ENCODE data around the gene CELF2. TPM values are rescaled to one million over a fixed set of nuclear protein-coding genes. Genes with fewer than 3 reads are reported as not detected.

Gene CELF2
- total and polyA plus RNA-seq, 2 experiments from 2014 or later = 14.4 to 26.5 TPM

GRCh38 chr10:11311027-11311426 is 293.4 kb downstream of the CELF2 start:
- WGBS, 2 experiments (ENCODE audit: low coverage in 1 of 2, low lambda C conversion rate in 2 of 2, missing lambda C conversion rate in 2 of 2) = 41 to 45% methylated on average over 2 of the region's 2 CpGs
- Histone ChIP-seq H3K4me1 (ENCODE audit: insufficient read depth) (no peaks in the 10 kb centered on the region), H3F3A (ENCODE audit: insufficient read depth) (no peaks in the 10 kb centered on the region), H3K4me3 (no peak overlapping the region), H3K79me2 (ENCODE audit: insufficient read depth) (no peaks in the 10 kb centered on the region), H3K9me3 (ENCODE audit: low read depth) (no peaks in the 10 kb centered on the region), H3K4me2 (ENCODE audit: unreplicated experiment) (no peak overlapping the region), H2AFZ (no peak overlapping the region), H3K27ac (no peak overlapping the region), H3K9me2 (ENCODE audit: insufficient read depth) (no peaks in the 10 kb centered on the region), H4K20me1 (ENCODE audit: insufficient read depth) (no peaks in the 10 kb centered on the region), H3K27me3 (replicated peaks; ENCODE audit: insufficient read depth) (no peaks in the 10 kb centered on the region), H3K9ac (no peak overlapping the region), H3K36me3 (ENCODE audit: low read depth) (peaks cover 3% of the 10 kb centered on the region; the same call in 1 of the 2 replicates)
- DNase-seq = no peak
- TF ChIP-seq EZH2phosphoT487 (IDR thresholded peaks at IDR 0.05; ENCODE audit: insufficient read depth, low read depth) (no peak), EZH2 (IDR thresholded peaks at IDR 0.05; ENCODE audit: insufficient read depth, poor library complexity, severe bottlenecking) (no peak)
- in situ Hi-C loops (cut with MboI) = no loop called here

GRCh38 chr10:11313463-11313862 is 295.8 kb downstream of the CELF2 start:
- no peak overlapping the region for H2AFZ ChIP-seq
- in situ Hi-C loops (cut with MboI) = no loop called here
- WGBS, 2 experiments (ENCODE audit: low coverage in 1 of 2, low lambda C conversion rate in 2 of 2, missing lambda C conversion rate in 2 of 2) = 58 to 67% methylated on average over 1 of the region's 1 CpG
- no peaks in the 10 kb centered on the region for H3K27me3 ChIP-seq (replicated peaks; ENCODE audit: insufficient read depth)
- no peaks in the 10 kb centered on the region for H3K9me2 ChIP-seq (ENCODE audit: insufficient read depth)
- H3K79me2 ChIP-seq (ENCODE audit: insufficient read depth) = no peaks in the 10 kb centered on the region
- no peaks in the 10 kb centered on the region for H3K4me1 ChIP-seq (ENCODE audit: insufficient read depth)
- no peak for TF ChIP-seq EZH2phosphoT487 (IDR thresholded peaks at IDR 0.05; ENCODE audit: insufficient read depth, low read depth)
- H3K9ac ChIP-seq = no peak overlapping the region
- no peak overlapping the region for H3K4me2 ChIP-seq (ENCODE audit: unreplicated experiment)
- no peaks in the 10 kb centered on the region for H3F3A ChIP-seq (ENCODE audit: insufficient read depth)
- no peaks in the 10 kb centered on the region for H4K20me1 ChIP-seq (ENCODE audit: insufficient read depth)
- no peak overlapping the region for H3K27ac ChIP-seq
- DNase-seq = no peak
- H3K4me3 ChIP-seq = no peak overlapping the region
- peaks cover 3% of the 10 kb centered on the region; the same call in 1 of the 2 replicates for H3K36me3 ChIP-seq (ENCODE audit: low read depth)
- no peaks in the 10 kb centered on the region for H3K9me3 ChIP-seq (ENCODE audit: low read depth)

- H3K4me3 ChIP-seq = no peak overlapping the region
- in situ Hi-C loops (cut with MboI) = no loop called here
- H3K4me2 ChIP-seq (ENCODE audit: unreplicated experiment) = no peak overlapping the region
- H3K79me2 ChIP-seq (ENCODE audit: insufficient read depth) = no peaks in the 10 kb centered on the region
- no peaks in the 10 kb centered on the region for H3F3A ChIP-seq (ENCODE audit: insufficient read depth)
- no peaks in the 10 kb centered on the region for H3K9me2 ChIP-seq (ENCODE audit: insufficient read depth)
- DNase-seq = no peak
- no peaks in the 10 kb centered on the region for H3K27me3 ChIP-seq (replicated peaks; ENCODE audit: insufficient read depth)
- no peaks in the 10 kb centered on the region for H3K36me3 ChIP-seq (ENCODE audit: low read depth)
- no peaks in the 10 kb centered on the region for H3K4me1 ChIP-seq (ENCODE audit: insufficient read depth)
- no peak overlapping the region for H3K27ac ChIP-seq
- H4K20me1 ChIP-seq (ENCODE audit: insufficient read depth) = no peaks in the 10 kb centered on the region
- no peak for TF ChIP-seq EZH2 (IDR thresholded peaks at IDR 0.05; ENCODE audit: insufficient read depth, poor library complexity, severe bottlenecking)
- no peak for TF ChIP-seq EZH2phosphoT487 (IDR thresholded peaks at IDR 0.05; ENCODE audit: insufficient read depth, low read depth)
- no peak overlapping the region for H2AFZ ChIP-seq
- WGBS, 2 experiments (ENCODE audit: low coverage in 1 of 2, low lambda C conversion rate in 2 of 2, missing lambda C conversion rate in 2 of 2) = 51% methylated on average over 7 of the region's 7 CpGs
- no peak overlapping the region for H3K9ac ChIP-seq
- H3K9me3 ChIP-seq (ENCODE audit: low read depth) = no peaks in the 10 kb centered on the region
These were observed 300.4 kb downstream of the CELF2 start for GRCh38 chr10:11317936-11318670.

- 81% methylated on average over 26 of the region's 26 CpGs for WGBS, 2 experiments (ENCODE audit: low coverage in 1 of 2, low lambda C conversion rate in 2 of 2, missing lambda C conversion rate in 2 of 2)
- H4K20me1 ChIP-seq (ENCODE audit: insufficient read depth) = no peaks in the 10 kb centered on the region
- no peaks in the 10 kb centered on the region for H3K9me2 ChIP-seq (ENCODE audit: insufficient read depth)
- no peak overlapping the region for H3K4me2 ChIP-seq (ENCODE audit: unreplicated experiment)
- H3K27me3 ChIP-seq (replicated peaks; ENCODE audit: insufficient read depth) = no peaks in the 10 kb centered on the region
- no peak overlapping the region for H3K27ac ChIP-seq
- H3K9ac ChIP-seq = no peak overlapping the region
- no peaks in the 10 kb centered on the region for H3F3A ChIP-seq (ENCODE audit: insufficient read depth)
- TF ChIP-seq EZH2phosphoT487 (IDR thresholded peaks at IDR 0.05; ENCODE audit: insufficient read depth, low read depth) (no peak), EZH2 (IDR thresholded peaks at IDR 0.05; ENCODE audit: insufficient read depth, poor library complexity, severe bottlenecking) (no peak)
- no peak overlapping the region for H3K4me3 ChIP-seq
- no peaks in the 10 kb centered on the region for H3K4me1 ChIP-seq (ENCODE audit: insufficient read depth)
- H3K79me2 ChIP-seq (ENCODE audit: insufficient read depth) = no peaks in the 10 kb centered on the region
- in situ Hi-C loops (cut with MboI) = no loop called here
- no peaks in the 10 kb centered on the region for H3K9me3 ChIP-seq (ENCODE audit: low read depth)
- no peaks in the 10 kb centered on the region for H3K36me3 ChIP-seq (ENCODE audit: low read depth)
- no peak for DNase-seq
- H2AFZ ChIP-seq = no peak overlapping the region
These were observed 301.3 kb downstream of the CELF2 start for GRCh38 chr10:11318826-11319598.

Measured in GM23248 (cell line).